A673 (cell line): ENCODE results near the gene WIPF2. TPM values are rescaled to one million over a fixed set of nuclear protein-coding genes. Genes with fewer than 3 reads are reported as not detected.

Experiments
- Bru-seq: library from RNA; stranded (reverse); fragments of 400-500 nt; gene quantifications from one replicate; lab custom pipeline; 2021; lab: Mats Ljungman, UMichigan
- BruChase-seq, 2 experiments: library from RNA; stranded (reverse); fragments of 400-500 nt; gene quantifications; one replicate each; lab custom pipeline; 2021; lab: Mats Ljungman, UMichigan
- BruUV-seq: library from RNA; stranded (reverse); fragments of 400-500 nt; replicated peaks from 2 replicates; lab custom pipeline; 2021; lab: Mats Ljungman, UMichigan
- CTCF ChIA-PET: fragments of 300-600 bp; sonication (Branson Sonifier 250); formaldehyde crosslinking; loops from one replicate; lab custom pipeline; 2022; ENCODE audit warnings: antibody characterized with exemption; lab: Charles Lee
- POLR2A ChIA-PET: fragments of 300-600 bp; sonication (Branson Sonifier 250); formaldehyde crosslinking; loops from one replicate; lab custom pipeline; 2022; ENCODE audit warnings: antibody characterized with exemption; ENCODE audit not compliant: low non-redundant PET; lab: Charles Lee
- DNase-seq: peaks from one replicate; pipeline ENCODE4 v3.0.0-alpha.2; 2015; ENCODE audit warnings: low spot score
- H3K27ac ChIP-seq: fragments of 200-600 bp; sonication (generic); 2 replicates; pipeline ENCODE4 v1.5.1; 2016; ENCODE audit warnings: mixed run types, low read depth, mild to moderate bottlenecking, mixed read lengths, antibody characterized with exemption, low read length; ENCODE audit not compliant: poor library complexity, severe bottlenecking
- H3K27me3 ChIP-seq: fragments of 200-600 bp; sonication (generic); replicated peaks from 2 replicates; pipeline ENCODE4 v1.6.1; 2017; ENCODE audit warnings: mixed run types, low read depth, mild to moderate bottlenecking, mixed read lengths, antibody characterized with exemption, low read length; ENCODE audit not compliant: insufficient read depth, poor library complexity
- H3K36me3 ChIP-seq: fragments of 200-600 bp; sonication (generic); 2 replicates; pipeline ENCODE4 v1.6.1; 2016; ENCODE audit warnings: mixed run types, mild to moderate bottlenecking, mixed read lengths, antibody characterized with exemption, low read length; ENCODE audit not compliant: insufficient read depth, poor library complexity, severe bottlenecking
- H3K4me1 ChIP-seq: fragments of 200-600 bp; sonication (generic); 2 replicates; pipeline ENCODE4 v1.6.1; 2017; ENCODE audit warnings: mixed run types, mild to moderate bottlenecking, mixed read lengths, antibody characterized with exemption, low read length; ENCODE audit not compliant: insufficient read depth, poor library complexity, severe bottlenecking
- H3K4me3 ChIP-seq: fragments of 200-600 bp; sonication (generic); 2 replicates; pipeline ENCODE4 v1.5.1; 2016; ENCODE audit warnings: low read depth, mixed run types, mild to moderate bottlenecking, mixed read lengths, low read length; ENCODE audit not compliant: poor library complexity, severe bottlenecking
- H3K9me3 ChIP-seq: fragments of 200-600 bp; sonication (generic); 2 replicates; pipeline ENCODE4 v1.6.1; 2016; ENCODE audit warnings: mixed run types, low read depth, mild to moderate bottlenecking, mixed read lengths, antibody characterized with exemption, low read length; ENCODE audit not compliant: poor library complexity, severe bottlenecking
- EZH2 ChIP-seq: fragments of 200-600 bp; sonication (generic); IDR thresholded peaks from 2 replicates; pipeline ENCODE4 v1.6.1; 2017; ENCODE audit warnings: borderline replicate concordance, low read depth, mild to moderate bottlenecking, mixed read lengths, antibody characterized with exemption, low read length; ENCODE audit not compliant: poor library complexity, severe bottlenecking
- intact Hi-C: fragments of 100-400 bp; cut with micrococcal nuclease; formaldehyde crosslinking; loops from one replicate; pipeline ENCODE4 v1.10.0; 2022; ENCODE audit not compliant: unreplicated experiment
- long read RNA-seq: library from polyadenylated mRNA; stranded (forward); transcript quantifications from one replicate; pipeline ENCODE4 v2.0.0, GENCODE V29; 2022
- total RNA-seq: library from RNA; stranded (reverse); gene quantifications from 2 replicates; pipeline ENCODE4 v1.2.3, GENCODE V29; 2021
- TF ChIP-seq, protein P1 (sequence below): fragments of 300-800, 200-600 bp; sonication (generic); conservative IDR thresholded peaks from 2 replicates; pipeline ENCODE4 v1.5.1; 2017; ENCODE audit warnings: low read depth, mild to moderate bottlenecking, antibody characterized with exemption, low read length, moderate library complexity, mixed read lengths

WIPF2 gene
- total RNA-seq (16.3 and 17.2 TPM in 2 replicates), Bru-seq, nascent RNA (percentile 61 among the genes with signal in this experiment), BruChase-seq, experiment 1, labeled RNA remaining after a 2-hour chase (percentile 73 among the genes with signal in this experiment), BruChase-seq, experiment 2, labeled RNA remaining after a 6-hour chase (percentile 80 among the genes with signal in this experiment)
- long read RNA-seq, full-length matches to known transcripts = 12 of 21 reads
- long read RNA-seq, partial matches to known transcripts = 2 of 21 reads
- long read RNA-seq, other reads (novel, unspliced or antisense) = 7 of 21 reads

DNA sequence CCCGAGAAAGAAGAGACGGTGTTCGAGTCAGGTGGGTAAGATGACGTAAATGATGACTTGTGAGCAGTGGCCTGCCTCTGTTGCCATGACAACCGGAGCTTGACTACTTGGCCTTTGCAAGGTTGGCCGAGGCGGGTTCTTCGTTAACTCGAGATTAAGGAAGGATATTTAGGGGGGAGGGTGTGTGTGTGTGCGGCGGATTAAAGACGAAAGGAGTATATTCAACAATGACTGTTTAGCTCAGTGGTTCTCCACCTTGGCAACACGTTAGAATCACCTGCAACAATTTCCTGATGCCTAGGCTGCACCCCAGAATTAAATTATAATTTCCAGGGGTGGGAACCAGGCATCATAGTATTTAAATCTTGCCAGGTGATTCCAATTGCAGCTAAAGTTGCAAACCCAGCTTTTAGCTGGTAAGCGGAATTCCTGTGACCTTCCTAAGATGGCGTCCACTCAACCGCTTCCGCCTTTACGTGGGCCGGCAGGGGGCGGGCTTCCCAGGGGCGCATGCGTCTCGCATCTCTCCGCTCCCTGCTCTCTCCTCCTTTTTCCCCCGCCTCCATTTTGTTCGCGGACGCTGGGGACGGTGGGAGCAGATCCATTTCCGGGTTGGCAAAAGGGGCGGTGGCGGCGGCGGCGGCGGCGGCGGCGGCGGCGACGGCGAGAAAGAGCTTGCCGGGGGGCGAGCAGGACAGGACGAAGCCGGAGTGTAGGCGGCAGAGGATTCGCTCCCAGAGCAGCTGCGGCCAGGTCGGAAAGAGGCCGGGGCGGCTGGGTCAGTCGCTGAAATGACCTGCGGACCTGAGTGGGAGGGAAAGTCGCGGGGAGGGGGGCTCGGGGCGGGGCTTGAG, at the start of gene WIPF2:
WIPF2 (plus strand) TSS at position 565 of the 854 bp plus-strand sequence. CDS start 37,156 bp downstream, outside the sequence.
- BruUV-seq = no TSS peak
- TF ChIP-seq, protein P1, sequence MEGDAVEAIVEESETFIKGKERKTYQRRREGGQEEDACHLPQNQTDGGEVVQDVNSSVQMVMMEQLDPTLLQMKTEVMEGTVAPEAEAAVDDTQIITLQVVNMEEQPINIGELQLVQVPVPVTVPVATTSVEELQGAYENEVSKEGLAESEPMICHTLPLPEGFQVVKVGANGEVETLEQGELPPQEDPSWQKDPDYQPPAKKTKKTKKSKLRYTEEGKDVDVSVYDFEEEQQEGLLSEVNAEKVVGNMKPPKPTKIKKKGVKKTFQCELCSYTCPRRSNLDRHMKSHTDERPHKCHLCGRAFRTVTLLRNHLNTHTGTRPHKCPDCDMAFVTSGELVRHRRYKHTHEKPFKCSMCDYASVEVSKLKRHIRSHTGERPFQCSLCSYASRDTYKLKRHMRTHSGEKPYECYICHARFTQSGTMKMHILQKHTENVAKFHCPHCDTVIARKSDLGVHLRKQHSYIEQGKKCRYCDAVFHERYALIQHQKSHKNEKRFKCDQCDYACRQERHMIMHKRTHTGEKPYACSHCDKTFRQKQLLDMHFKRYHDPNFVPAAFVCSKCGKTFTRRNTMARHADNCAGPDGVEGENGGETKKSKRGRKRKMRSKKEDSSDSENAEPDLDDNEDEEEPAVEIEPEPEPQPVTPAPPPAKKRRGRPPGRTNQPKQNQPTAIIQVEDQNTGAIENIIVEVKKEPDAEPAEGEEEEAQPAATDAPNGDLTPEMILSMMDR = no peak; the same call in 1 of the 2 replicates
- TF ChIP-seq EZH2 = no peak
- no peaks in the 10 kb centered on the region for H3K27me3 ChIP-seq
- intact Hi-C loops = no loop called here
- H3K9me3 ChIP-seq = no peaks in the 10 kb centered on the region
- ChIA-PET POLR2A (interaction anchor here (0.5 kb wide), 1 partner anchor 1470 kb away, joined by 3 read pairs; no protein-coding TSS in a partner anchor), CTCF (interaction anchor here (0.6 to 0.9 kb wide), 5 partner anchors 19 to 1330 kb away, joined by 3 to 7 read pairs (median 3); no protein-coding TSS in a partner anchor)
- H3K4me1 ChIP-seq = no peaks in the 10 kb centered on the region
- H3K4me3 ChIP-seq = peak within 1 kb of the TSS; percentile 58
- no peaks in the 10 kb centered on the region for H3K36me3 ChIP-seq
- H3K27ac ChIP-seq = peak within 1 kb of the TSS; percentile 81
- peak; percentile 96 for DNase-seq

GRCh38 chr17:40170325-40170724, 48.8 kb upstream of the WIPF2 start:
- POLR2A ChIA-PET = no interaction called here
- no peaks in the 10 kb centered on the region for H3K9me3 ChIP-seq
- CTCF ChIA-PET = no interaction called here
- intact Hi-C loops = no loop called here
- H3K27me3 ChIP-seq = no peaks in the 10 kb centered on the region
- H3K4me3 ChIP-seq = no peak overlapping the region
- DNase-seq = no peak
- TF ChIP-seq, protein P1 = no peak
- no peak for TF ChIP-seq EZH2
- no peaks in the 10 kb centered on the region for H3K4me1 ChIP-seq
- BruUV-seq = no TSS peak
- no peak overlapping the region for H3K27ac ChIP-seq
- peaks cover 46% of the 10 kb centered on the region for H3K36me3 ChIP-seq

- POLR2A ChIA-PET = no interaction called here
- CTCF ChIA-PET = no interaction called here
- intact Hi-C loops = no loop called here
- Histone ChIP-seq H3K36me3 (peaks cover 40% of the 10 kb centered on the region), H3K27ac (no peak overlapping the region), H3K4me1 (peaks cover under 1% of the 10 kb centered on the region), H3K27me3 (no peaks in the 10 kb centered on the region), H3K4me3 (no peak overlapping the region), H3K9me3 (no peaks in the 10 kb centered on the region)
- TSS peak; percentile 60 for BruUV-seq
- no peak for DNase-seq
- no peak for TF ChIP-seq EZH2
- TF ChIP-seq, protein P1 = no peak
These were observed 47.4 kb upstream of the WIPF2 start for GRCh38 chr17:40171750-40172149.
